Spleen (tissue), 7 donors: ENCODE measurements around the gene LYL1.

Experiments
- CTCF ChIP-seq, 11 experiments: fragments of 200-600 bp in 7 of 11; fragments of 450-650 bp in 4 of 11; sonication (generic) in 4 of 11; IDR thresholded peaks in 8 of 11; conservative IDR thresholded peaks in 3 of 11; 1 replicate in 7 of 11; 2 replicates in 4 of 11; pipeline versions ENCODE4 v1.4.0 to v1.8.0; 2016 to 2021; ENCODE audit warnings: antibody characterized with exemption in 11 of 11, inconsistent platforms in 4 of 11, mild to moderate bottlenecking in 1 of 11
- POLR2A ChIP-seq, 3 donors: fragments of 450-650 bp; IDR thresholded peaks; one replicate each; pipeline ENCODE4 v1.5.1; 2017; ENCODE audit warnings: antibody characterized with exemption in 3 of 3, mild to moderate bottlenecking in 1 of 3
- donor health status: DM: no; HTN: no; CAD: no; lungs with moderate emphysema.
- donor health status: DM: no; HTN: no; CAD: no.
- donor health status: DM: no; HTN: no; CAD: no.

- TF ChIP-seq CTCF (IDR thresholded peaks at IDR 0.05 in 8 of 11, conservative IDR thresholded peaks at IDR 0.05 in 3 of 11) (no peak), POLR2A (IDR thresholded peaks at IDR 0.05) (no peak)
Measured at GRCh38 chr19:13138171-13138915, 35.7 kb upstream of the LYL1 start.
